Type B pancreatic cell (in vitro differentiated cells): ENCODE data around the gene SRRM2. TPM values are rescaled to one million over a fixed set of nuclear protein-coding genes. Genes with fewer than 3 reads are reported as not detected.
A peak's percentile ranks its signal among the peaks of the same experiment; 100 is the strongest.

Source experiments
- DNase-seq: peaks from one replicate; pipeline ENCODE4 v3.0.0; 2021; ENCODE audit warnings: mixed read lengths; ENCODE audit not compliant: unreplicated experiment; ENCODE audit errors: extremely low spot score
- H3K27ac Mint-ChIP-seq: 2 replicates; pipeline ENCODE4 v1.8.0; 2021; ENCODE audit warnings: mild to moderate bottlenecking, mixed read lengths
- H3K27me3 Mint-ChIP-seq: 2 replicates; pipeline ENCODE4 v1.8.0; 2021; ENCODE audit warnings: mixed read lengths
- H3K36me3 Mint-ChIP-seq: 2 replicates; pipeline ENCODE4 v1.8.0; 2021; ENCODE audit warnings: mixed read lengths
- H3K4me1 Mint-ChIP-seq: one replicate; pipeline ENCODE4 v1.8.0; 2021; ENCODE audit warnings: mixed read lengths; ENCODE audit not compliant: unreplicated experiment
- H3K4me3 Mint-ChIP-seq: 2 replicates; pipeline ENCODE4 v1.8.0; 2021; ENCODE audit warnings: mild to moderate bottlenecking, mixed read lengths
- H3K9me3 Mint-ChIP-seq: 2 replicates; pipeline ENCODE4 v1.8.0; 2021; ENCODE audit warnings: mixed read lengths
- CTCF ChIP-seq: fragments of 200-600 bp; sonication (generic); conservative IDR thresholded peaks from 2 replicates; pipeline ENCODE4 v1.5.0; 2021; ENCODE audit warnings: antibody characterized with exemption, mild to moderate bottlenecking
- total RNA-seq: library from RNA; stranded (reverse); gene quantifications from 2 replicates; pipeline ENCODE4 v1.2.1, GENCODE V29; 2021; ENCODE audit warnings: low replicate concordance

The SRRM2 gene
- total RNA-seq, 1 donor from 2014 or later: 749 TPM

GRCh38 chr16:2744711-2745110 lies 7.7 kb upstream of the SRRM2 start:
- Mint-ChIP-seq H3K9me3 (no peaks in the 10 kb centered on the region), H3K4me3 (no peak overlapping the region), H3K27me3 (no peaks in the 10 kb centered on the region), H3K36me3 (no peaks in the 10 kb centered on the region), H3K27ac (no peak overlapping the region), H3K4me1 (no peaks in the 10 kb centered on the region)
- DNase-seq: no peak
- TF ChIP-seq CTCF: no peak

- Mint-ChIP-seq H3K4me1 (no peaks in the 10 kb centered on the region), H3K27ac (peak overlapping the region; percentile 66), H3K4me3 (no peak overlapping the region), H3K36me3 (no peaks in the 10 kb centered on the region), H3K27me3 (no peaks in the 10 kb centered on the region), H3K9me3 (no peaks in the 10 kb centered on the region)
- no peak for TF ChIP-seq CTCF
- no peak for DNase-seq
Observed at GRCh38 chr16:2745116-2745890, 7.1 kb upstream of the SRRM2 start.

GRCh38 chr16:2745961-2746360 lies 6.5 kb upstream of the SRRM2 start:
- DNase-seq: no peak
- H3K4me3 Mint-ChIP-seq: no peak overlapping the region
- H3K9me3 Mint-ChIP-seq: no peaks in the 10 kb centered on the region
- H3K27me3 Mint-ChIP-seq: no peaks in the 10 kb centered on the region
- peak overlapping the region; percentile 66 for H3K27ac Mint-ChIP-seq
- no peak for TF ChIP-seq CTCF
- H3K4me1 Mint-ChIP-seq: no peaks in the 10 kb centered on the region
- no peaks in the 10 kb centered on the region for H3K36me3 Mint-ChIP-seq

- DNase-seq: no peak
- Mint-ChIP-seq H3K36me3 (peaks cover 3% of the 10 kb centered on the region), H3K27me3 (no peaks in the 10 kb centered on the region), H3K27ac (no peak overlapping the region), H3K4me3 (no peak overlapping the region), H3K9me3 (no peaks in the 10 kb centered on the region), H3K4me1 (peaks cover 7% of the 10 kb centered on the region)
- no peak for TF ChIP-seq CTCF
Observed at GRCh38 chr16:2748757-2749455, 3.5 kb upstream of the SRRM2 start.

DNA sequence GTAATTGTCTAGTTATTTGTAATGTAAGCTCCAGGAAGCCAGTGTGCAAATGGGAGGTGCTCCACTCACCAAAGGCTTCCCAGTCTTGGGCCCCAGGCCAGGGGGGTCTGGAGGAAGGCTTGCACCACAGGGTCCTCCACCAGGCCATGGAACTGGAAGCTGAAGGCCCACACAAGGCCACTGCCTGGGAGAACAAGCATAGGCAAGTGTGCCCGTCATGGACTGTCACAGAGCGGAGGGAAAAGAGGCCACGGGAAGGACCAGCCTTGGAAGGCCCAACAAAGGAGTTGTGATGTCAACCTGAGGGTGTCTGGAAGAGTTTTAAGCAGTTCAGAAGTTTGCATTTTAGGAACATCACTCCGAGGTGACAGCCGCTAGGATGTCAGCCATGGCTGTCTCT lies 3.0 kb upstream of the SRRM2 start:
- H3K36me3 Mint-ChIP-seq: peaks cover 9% of the 10 kb centered on the region
- DNase-seq: no peak
- no peaks in the 10 kb centered on the region for H3K9me3 Mint-ChIP-seq
- H3K4me1 Mint-ChIP-seq: peaks cover 10% of the 10 kb centered on the region
- H3K27me3 Mint-ChIP-seq: no peaks in the 10 kb centered on the region
- peak overlapping the region; percentile 67 for H3K4me3 Mint-ChIP-seq
- no peak overlapping the region for H3K27ac Mint-ChIP-seq
- no peak for TF ChIP-seq CTCF
